A673 (cell line): Measurements from ENCODE around the gene ENOX1.

Experiments used
- EZH2 ChIP-seq: fragments of 200-600 bp; sonication (generic); IDR thresholded peaks from 2 replicates; pipeline ENCODE4 v1.6.1; 2017; ENCODE audit warnings: borderline replicate concordance, low read depth, mild to moderate bottlenecking, mixed read lengths, antibody characterized with exemption, low read length; ENCODE audit not compliant: poor library complexity, severe bottlenecking
- TF ChIP-seq, protein P1 (sequence below): fragments of 300-800, 200-600 bp; sonication (generic); conservative IDR thresholded peaks from 2 replicates; pipeline ENCODE4 v1.5.1; 2017; ENCODE audit warnings: low read depth, mild to moderate bottlenecking, antibody characterized with exemption, low read length, moderate library complexity, mixed read lengths

GRCh38 chr13:43611281-43612273 lies 175.2 kb downstream of the ENOX1 start:
- TF ChIP-seq, protein P1, sequence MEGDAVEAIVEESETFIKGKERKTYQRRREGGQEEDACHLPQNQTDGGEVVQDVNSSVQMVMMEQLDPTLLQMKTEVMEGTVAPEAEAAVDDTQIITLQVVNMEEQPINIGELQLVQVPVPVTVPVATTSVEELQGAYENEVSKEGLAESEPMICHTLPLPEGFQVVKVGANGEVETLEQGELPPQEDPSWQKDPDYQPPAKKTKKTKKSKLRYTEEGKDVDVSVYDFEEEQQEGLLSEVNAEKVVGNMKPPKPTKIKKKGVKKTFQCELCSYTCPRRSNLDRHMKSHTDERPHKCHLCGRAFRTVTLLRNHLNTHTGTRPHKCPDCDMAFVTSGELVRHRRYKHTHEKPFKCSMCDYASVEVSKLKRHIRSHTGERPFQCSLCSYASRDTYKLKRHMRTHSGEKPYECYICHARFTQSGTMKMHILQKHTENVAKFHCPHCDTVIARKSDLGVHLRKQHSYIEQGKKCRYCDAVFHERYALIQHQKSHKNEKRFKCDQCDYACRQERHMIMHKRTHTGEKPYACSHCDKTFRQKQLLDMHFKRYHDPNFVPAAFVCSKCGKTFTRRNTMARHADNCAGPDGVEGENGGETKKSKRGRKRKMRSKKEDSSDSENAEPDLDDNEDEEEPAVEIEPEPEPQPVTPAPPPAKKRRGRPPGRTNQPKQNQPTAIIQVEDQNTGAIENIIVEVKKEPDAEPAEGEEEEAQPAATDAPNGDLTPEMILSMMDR, result no peak
- no peak for TF ChIP-seq EZH2
